Cerebellar cortex (tissue), 1 donor: Measurements from ENCODE around the gene EIF4E1B.

Experiments used
- DNase-seq: peaks from one replicate; pipeline ENCODE4 v3.0.0-alpha.2; 2015; ENCODE audit warnings: low spot score

The EIF4E1B gene

GRCh38 chr5:176647030-176647842 lies 16.8 kb downstream of the EIF4E1B start, which contains the start of gene TSPAN17:
TSS of gene TSPAN17 (plus strand) at chr5:176647484. CDS start at chr5:176647616, 132 bp downstream.
- DNase-seq, result peak; percentile 99

DNA sequence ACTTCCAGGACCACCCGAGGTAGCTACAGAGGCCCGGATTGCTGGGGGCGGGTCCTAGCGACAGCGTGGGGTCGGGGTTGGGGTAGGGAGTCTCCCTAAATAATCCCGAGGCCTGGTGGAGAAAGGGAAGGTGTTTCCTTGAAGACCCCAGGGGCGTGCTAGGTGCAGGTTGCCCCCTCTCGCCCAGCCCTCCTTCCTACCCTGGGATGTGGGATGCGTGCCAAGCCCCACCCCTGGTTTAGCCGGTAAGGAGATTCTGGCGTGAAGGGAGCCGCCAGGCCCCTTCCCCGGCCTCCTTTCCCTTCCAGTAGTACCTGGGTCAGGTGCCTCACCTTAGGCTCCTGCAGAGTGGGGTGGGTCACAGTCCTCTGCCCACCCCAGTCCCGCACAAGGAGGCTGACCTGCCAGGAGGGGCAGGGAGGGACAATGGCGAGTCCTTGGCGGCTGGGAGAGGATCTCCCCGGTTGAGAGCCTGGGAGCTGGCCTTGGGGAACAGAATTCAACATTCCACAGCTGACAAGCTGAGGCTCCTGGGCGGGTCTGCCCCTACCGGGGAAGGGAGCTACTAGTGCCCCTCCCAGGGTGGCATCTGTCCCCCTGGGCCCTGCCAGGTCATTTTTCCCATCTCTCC lies 17.5 kb downstream of the EIF4E1B start:
- no peak for DNase-seq

- no peak for DNase-seq
Observed at GRCh38 chr5:176648474-176649194, 18.2 kb downstream of the EIF4E1B start.

- DNase-seq, result no peak
Observed at GRCh38 chr5:176650354-176650884, 19.9 kb downstream of the EIF4E1B start.

- DNase-seq, result no peak
Observed at GRCh38 chr5:176651472-176651980, 21.1 kb downstream of the EIF4E1B start.

DNA sequence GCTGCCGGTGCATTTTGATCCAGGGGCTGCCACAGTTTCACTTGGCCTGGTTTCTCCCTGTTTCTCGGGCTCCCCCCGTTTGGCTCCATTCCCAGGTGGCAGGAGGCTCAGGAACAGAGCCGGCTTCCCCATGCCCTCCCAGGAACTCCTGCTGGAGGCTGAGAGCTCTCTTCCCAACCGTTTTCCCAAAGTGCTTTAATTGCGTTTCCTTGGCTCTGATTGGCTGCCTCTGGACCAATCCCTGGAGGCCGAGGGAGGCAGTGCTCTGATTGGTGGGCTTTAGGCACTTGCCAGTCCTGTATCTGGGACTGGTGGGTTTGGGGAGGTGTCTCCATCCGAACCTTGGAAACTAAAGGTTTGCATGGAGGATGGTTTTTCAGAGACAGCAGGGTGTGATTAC lies 21.7 kb downstream of the EIF4E1B start:
- DNase-seq, result peak; percentile 94

- DNase-seq, result peak; percentile 58
Observed at GRCh38 chr5:176653401-176654385, 23.2 kb downstream of the EIF4E1B start.

GRCh38 chr5:176654856-176655255 lies 24.4 kb downstream of the EIF4E1B start:
- DNase-seq, result no peak

- DNase-seq, result no peak
Observed at GRCh38 chr5:176656467-176656990, 26.1 kb downstream of the EIF4E1B start.

DNA sequence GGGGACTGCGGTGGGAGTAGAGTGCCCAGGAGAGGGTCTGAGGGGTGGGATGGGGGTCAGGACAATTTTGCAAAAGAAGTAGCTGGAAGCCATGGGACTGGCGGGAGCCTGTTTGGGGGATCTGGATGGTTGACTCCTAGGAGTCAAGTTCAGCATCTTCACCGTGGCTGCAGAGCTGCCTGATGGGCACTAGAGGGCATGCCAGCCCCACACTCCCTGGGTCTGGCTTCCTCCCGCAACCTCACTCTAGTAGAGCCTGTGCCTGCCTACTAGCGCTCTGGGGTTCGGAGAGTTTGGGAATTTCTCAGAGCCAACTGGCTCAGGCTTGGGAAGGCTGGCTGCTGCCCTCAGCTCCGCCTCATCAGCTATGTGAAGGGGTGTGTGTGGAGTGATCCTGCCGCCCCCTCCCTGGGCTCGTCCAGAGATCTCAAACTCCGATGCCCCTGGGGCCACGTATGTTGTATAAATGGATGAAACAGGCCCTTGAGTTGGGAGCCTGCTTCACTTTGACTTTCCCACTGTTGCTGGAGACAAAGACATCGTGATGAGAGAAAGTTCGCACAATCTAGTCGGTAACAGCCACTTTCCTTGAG lies 27.6 kb downstream of the EIF4E1B start:
- peak; percentile 89 for DNase-seq

DNA sequence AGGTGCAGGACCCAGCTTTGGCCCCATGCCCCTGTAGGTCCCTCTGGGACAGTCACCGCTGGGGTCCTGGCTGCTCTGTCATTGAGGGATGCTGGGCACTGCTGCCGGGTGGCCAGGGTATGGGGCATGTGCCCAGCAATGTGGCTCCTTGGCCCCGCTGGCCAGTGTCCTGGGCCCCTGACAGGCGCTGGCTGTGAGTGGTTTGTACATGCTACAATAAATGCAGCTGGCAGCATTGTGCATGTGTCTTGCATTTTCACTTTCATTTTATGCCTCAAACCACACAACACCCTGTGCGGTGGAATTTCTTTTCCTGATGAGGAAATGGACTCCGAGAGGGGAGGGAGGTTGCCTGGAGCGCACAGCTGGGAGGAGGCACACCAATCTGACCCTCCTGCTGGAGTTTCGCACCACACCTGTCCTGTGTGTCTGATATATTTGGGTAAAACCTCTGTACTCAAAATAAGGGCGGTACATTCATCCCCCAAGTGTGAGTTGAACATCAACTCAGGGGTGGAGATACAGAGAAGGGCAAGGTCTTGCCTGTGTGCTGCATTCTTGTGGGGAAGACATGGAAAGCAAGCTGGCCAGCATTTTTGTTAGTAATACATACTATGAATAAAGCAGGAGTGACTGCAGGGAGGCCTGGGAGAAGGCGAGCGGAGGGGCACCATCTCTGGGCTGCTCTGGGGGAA lies 28.5 kb downstream of the EIF4E1B start:
- DNase-seq, result no peak

DNA sequence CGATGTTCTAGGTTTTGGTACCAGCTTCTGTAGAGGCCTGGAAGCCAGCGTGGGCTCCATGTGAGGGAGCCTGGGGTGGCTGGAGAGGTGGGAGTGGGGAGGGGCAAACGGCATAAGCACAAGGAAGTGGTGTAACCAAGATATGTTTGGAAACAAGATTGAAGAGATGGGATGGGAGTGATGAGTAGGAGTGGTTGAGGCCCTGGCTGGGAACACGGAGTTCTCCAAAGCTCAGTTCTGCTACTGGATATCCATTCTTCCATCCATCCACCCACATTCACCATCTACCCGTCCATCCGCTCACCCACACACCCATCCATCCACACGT lies 29.0 kb downstream of the EIF4E1B start:
- DNase-seq, result no peak

- DNase-seq, result no peak
Observed at GRCh38 chr5:176659860-176660461, 29.5 kb downstream of the EIF4E1B start.

GRCh38 chr5:176660530-176660859 lies 30.0 kb downstream of the EIF4E1B start:
- DNase-seq, result no peak

DNA sequence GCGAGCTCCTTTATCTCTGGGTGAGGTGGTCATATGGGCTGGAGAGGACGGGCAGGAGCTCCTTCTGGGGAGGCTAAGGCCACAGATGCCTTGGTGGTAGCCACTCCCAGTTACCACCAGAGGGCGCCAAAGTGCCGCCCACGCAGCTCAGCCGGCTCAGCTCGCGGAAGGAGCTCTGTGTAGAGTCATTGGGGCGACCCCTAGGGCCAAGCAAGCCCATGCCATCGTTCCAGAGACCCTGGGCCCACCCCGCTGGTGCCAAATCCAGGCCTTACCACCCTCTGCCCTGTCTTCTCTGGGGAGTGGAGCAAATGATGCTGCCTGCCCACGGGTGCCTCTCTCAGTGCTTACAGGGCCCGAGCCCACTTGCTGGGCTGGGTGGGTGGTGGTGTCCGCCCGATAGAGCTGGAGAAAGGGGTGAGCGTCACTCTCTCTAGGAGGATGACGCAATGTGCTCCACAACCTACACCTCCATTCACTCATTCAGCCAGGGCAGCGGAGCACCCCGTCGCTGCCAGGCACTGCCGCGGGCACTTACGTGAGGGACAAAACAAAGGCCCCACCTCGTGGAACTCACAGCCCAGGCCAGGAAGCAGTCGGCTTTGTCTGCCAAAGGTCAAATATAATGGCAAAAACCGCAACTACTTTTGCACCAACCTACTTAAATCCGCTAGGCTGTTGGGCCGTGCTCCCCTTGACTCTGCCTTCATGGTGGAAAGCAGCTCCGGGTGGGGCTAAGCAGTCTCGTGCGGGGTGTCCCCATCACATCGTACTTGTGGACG lies 30.6 kb downstream of the EIF4E1B start:
- peak; percentile 87 for DNase-seq

DNA sequence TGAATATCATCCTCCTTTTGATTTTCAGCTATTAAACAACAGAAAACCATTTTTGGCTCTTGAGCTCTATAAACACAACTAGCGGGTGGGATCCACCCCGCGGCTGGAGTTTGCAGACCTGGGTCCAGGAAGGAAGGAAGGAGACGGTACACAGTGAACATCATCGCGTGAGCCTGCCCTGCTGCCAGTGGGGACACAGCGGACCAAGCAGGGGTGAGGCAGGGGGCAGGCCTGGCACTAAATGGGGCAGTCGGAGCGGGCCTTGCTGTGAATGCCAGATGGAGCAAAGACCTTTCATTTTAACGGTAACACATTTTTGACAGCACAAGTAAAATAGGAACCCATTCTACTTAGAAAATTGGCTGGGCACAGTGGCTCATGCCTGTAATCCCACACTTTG lies 31.2 kb downstream of the EIF4E1B start:
- no peak for DNase-seq

DNA sequence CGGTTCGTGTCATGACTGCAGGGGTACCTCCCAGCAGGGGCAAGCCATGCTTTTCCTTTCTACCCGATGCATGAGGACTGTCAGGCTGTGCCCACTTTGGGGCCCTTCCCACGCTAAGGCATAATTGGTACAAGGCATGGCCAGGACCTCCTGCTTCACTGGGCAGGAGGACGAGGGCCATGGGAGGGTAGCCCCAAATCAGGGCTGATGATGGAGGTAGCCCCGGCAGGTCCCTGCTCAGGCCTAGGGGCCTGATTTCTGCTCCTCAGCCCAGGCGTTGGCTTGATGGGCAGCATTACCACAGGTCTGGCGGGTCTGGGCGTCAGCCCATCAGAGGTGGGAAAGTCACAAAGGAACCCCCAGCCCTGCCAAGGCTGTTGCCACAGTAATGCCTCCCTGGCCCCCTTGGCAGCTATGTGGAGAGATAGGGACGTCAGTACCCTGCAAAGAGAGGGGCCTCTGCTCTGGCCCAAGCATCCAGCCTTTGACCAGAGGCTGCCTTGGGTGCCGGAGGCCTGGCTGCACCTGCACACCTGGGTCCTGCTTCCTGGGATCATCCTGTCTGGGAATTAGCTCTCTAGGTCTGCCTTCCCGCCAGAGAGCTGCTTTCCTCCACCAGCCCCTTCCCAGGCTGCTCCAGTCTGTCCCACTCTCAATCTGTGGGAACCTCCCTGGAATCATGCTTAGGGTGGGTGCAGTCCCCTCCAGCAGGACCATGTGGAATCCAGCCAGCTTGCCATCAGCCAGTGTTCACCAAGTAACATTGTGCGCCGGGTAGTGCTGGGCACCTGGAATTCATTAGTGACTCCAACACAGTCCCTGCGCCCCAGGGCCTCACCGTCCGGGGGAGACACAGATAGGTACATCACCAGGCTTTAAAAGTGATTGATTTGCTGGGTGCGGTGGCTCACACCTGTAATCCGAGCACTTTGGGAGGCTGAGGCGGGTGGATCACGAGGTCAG lies 32.2 kb downstream of the EIF4E1B start:
- DNase-seq, result no peak

GRCh38 chr5:176663566-176663965 lies 33.1 kb downstream of the EIF4E1B start:
- no peak for DNase-seq
